SKM-1 treated with dmso at 0.1 percent for 144 hours (cell line): ENCODE results near the gene ADAM11.
A peak's percentile ranks its signal among the peaks of the same experiment; 100 is the strongest.
"Not testable (repeated sequence)": the region's sequence is repeated elsewhere in the genome, so short reads cannot be mapped to it uniquely, and the experiment has no call there.

ENCODE experiments used
- DNase-seq: peaks from one replicate; lab custom pipeline; 2025; ENCODE audit not compliant: unreplicated experiment; lab: John Stamatoyannopoulos, UW

Gene ADAM11

GRCh38 chr17:44794851-44795413, 36.1 kb downstream of the ADAM11 start:
- peak; percentile 74 for DNase-seq

GRCh38 chr17:44795421-44795820, 36.6 kb downstream of the ADAM11 start:
- DNase-seq, result no peak

- DNase-seq, result no peak
Measured at GRCh38 chr17:44795928-44796327, 37.1 kb downstream of the ADAM11 start.

GRCh38 chr17:44796731-44797130, 37.9 kb downstream of the ADAM11 start:
- no peak for DNase-seq

- DNase-seq, result no peak
Measured at GRCh38 chr17:44797802-44798201, 39.0 kb downstream of the ADAM11 start.

GRCh38 chr17:44798356-44798755, 39.6 kb downstream of the ADAM11 start:
- no peak for DNase-seq

GRCh38 chr17:44801880-44802279, 43.1 kb downstream of the ADAM11 start:
- DNase-seq, result no peak

GRCh38 chr17:44804302-44805089, 45.7 kb downstream of the ADAM11 start:
- no peak for DNase-seq

GRCh38 chr17:44807093-44807816, 48.5 kb downstream of the ADAM11 start:
- no peak for DNase-seq

- DNase-seq, result no peak
Measured at GRCh38 chr17:44807817-44808155, 49.0 kb downstream of the ADAM11 start.

GRCh38 chr17:44808156-44808555, 49.4 kb downstream of the ADAM11 start:
- DNase-seq, result no peak

GRCh38 chr17:44808656-44809388, 50.0 kb downstream of the ADAM11 start:
- DNase-seq, result not testable (repeated sequence)

- DNase-seq, result no peak
Measured at GRCh38 chr17:44812263-44812662, 53.5 kb downstream of the ADAM11 start.

GRCh38 chr17:44818508-44818907, 59.7 kb downstream of the ADAM11 start:
- not testable (repeated sequence) for DNase-seq

- no peak for DNase-seq
Measured at GRCh38 chr17:44820631-44821212, 61.9 kb downstream of the ADAM11 start.

GRCh38 chr17:44825236-44825635, 66.4 kb downstream of the ADAM11 start:
- DNase-seq, result not testable (repeated sequence)

GRCh38 chr17:44826123-44826790, 67.5 kb downstream of the ADAM11 start:
- DNase-seq, result no peak

- DNase-seq, result no peak
Measured at GRCh38 chr17:44827863-44828262, 69.1 kb downstream of the ADAM11 start.

- no peak for DNase-seq
Measured at GRCh38 chr17:44828919-44829522, 70.2 kb downstream of the ADAM11 start.
